Nucleus accumbens (tissue), 56 donors: ENCODE results near the gene MANF.
A peak's percentile ranks its signal among the peaks of the same experiment; 100 is the strongest.
"Not testable (repeated sequence)": the region's sequence is repeated elsewhere in the genome, so short reads cannot be mapped to it uniquely, and the experiment has no call there.

ENCODE experiments used
- DNase-seq, 56 donors: peaks; one replicate each; lab custom pipeline; 2025; lab: John Stamatoyannopoulos, UW

MANF gene

GRCh38 chr3:51384726-51385473, at the start of gene MANF:
Gene MANF, plus strand, starts transcription at chr3:51385291. Its CDS starts 52 bp downstream, at chr3:51385343.
- DNase-seq = peak; percentile 70 to 99 (median 97)

GRCh38 chr3:51336261-51336660, 48.8 kb upstream of the MANF start:
- DNase-seq = no peak

DNA sequence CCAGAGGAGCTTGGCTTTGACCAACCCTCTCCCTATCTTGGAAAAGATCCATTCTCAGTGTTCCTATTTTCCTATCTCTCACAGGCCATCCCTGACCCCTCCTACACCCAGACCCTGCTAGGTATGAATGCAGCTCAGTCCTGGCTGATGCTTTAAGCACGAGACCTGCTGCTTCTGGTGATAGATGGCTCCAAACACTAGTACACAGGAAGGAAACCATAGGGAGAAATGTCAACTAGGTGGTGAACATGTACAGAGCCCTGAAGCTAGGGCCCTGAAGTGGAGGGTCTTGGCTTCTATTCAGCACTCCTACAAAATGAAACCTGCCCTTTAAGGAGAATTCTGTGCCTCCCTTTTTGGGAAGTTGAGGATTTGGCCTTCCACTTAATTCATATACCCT, 47.4 kb upstream of the MANF start:
- no peak for DNase-seq

GRCh38 chr3:51338632-51339031, 46.5 kb upstream of the MANF start:
- no peak for DNase-seq

DNA sequence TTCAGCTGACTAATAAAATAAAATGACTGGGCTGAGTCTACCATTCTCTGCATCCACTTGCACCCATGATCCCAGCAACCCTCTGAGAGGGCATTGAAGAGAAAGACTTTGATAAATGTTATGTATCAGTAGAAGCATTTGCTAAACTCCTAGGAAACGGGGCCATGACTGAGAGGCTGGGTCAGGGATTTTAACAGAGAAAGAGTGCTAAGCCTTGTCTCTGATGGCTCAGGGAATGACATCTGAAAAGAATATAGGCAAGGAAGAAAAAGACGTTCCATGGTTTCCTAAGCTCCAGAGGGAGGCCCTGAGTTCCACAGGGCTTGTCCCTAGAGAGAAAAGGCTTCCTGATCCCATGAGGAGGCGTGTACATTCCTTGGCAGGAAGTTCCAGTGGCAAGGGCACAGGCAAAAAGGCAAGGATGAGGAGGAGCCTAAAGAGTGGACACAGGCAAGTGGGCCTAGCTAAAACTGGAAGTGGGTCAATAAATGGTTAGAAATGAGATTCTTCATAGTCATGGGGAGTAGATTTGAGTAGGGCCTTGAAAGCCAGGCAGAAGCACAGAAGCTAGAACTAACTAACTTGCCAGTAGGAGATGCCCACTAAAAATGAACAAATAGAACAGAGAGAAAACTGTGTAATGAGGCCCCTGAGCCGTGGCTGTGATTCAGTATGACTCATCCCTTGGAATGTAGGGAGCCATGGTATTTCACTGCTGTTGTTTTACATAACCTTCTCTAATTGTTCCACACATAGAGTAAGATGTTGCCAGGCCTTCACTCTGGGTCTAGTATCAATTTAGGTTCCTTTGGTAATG, 44.9 kb upstream of the MANF start:
- DNase-seq = peak in 7 of 56 donors; percentile 5 to 52 (median 25)

DNA sequence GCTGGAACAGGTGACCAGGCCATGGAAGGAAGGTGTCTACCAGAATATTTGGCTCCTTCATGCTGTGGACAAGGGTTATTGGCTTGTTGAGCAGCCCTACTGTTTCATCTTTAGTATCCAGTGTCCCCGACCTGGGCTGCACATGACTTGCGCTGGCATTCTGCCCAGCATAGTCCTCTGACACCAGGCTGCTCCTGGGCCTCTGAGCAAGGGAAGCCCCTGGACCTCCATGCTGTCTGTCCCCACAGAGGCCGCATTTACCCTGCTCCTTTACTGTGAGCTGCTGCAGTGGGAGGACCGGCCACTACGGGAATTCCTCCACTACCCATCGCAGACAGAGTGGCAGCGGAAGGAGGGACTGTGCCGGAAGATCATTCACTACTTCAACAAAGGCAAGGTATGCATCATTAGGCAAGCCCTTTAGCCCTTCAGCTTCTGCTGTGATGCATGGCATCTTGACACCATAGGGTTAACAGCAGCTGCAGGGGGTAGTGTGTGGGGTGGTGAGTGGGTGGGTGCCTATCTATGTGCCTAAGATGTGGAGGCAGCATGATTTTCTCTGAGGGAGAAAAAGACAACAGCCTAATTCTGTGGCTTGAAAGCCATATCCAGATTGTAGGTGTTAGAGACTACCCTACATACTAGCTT, 44.0 kb upstream of the MANF start:
- peak in 2 of 56 donors; percentile 8 to 11 for DNase-seq

GRCh38 chr3:51343918-51344687, 41.0 kb upstream of the MANF start:
- no peak for DNase-seq

DNA sequence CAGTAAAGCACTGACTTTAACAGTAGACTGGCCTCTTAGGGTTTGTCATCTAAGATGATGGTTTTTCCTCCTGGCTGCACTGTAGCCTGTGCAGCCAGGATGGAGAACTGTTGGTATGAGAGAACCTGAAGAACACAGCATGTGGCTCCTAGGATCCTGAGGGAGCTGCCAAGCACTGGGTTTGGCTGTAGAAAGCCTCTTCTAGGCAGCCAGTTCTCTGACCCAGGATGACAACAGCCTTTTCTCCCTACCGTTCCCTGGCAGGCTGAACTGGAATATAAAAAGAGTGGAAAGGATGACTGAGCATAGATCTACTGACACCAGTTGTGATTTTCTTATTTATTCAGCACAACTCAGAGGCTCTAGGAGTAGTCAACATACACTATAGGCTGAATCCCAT, 34.3 kb upstream of the MANF start:
- peak in 7 of 56 donors; percentile 4 to 31 (median 15) for DNase-seq

DNA sequence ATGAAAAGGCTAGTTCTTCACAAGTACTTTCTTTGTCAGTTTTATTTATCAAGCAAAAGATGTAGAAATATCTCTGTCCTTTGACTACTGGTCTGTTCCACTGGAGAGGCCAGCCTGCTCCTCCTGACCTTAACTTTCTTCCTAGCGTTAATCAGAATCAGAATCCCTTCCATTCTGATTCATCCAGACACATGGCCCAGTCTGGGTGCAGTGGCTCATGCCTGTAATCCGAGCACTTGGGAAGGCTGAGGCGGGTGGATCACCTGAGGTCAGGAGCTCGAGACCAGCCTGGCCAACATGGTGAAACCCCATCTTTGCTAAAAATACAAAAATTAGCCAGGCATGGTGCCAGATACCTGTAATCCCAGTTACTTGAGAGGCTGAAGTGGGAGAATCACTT, 32.0 kb upstream of the MANF start:
- DNase-seq = no peak

GRCh38 chr3:51353691-51354090, 31.4 kb upstream of the MANF start:
- DNase-seq = no peak

GRCh38 chr3:51354172-51354571, 30.9 kb upstream of the MANF start:
- no peak for DNase-seq

DNA sequence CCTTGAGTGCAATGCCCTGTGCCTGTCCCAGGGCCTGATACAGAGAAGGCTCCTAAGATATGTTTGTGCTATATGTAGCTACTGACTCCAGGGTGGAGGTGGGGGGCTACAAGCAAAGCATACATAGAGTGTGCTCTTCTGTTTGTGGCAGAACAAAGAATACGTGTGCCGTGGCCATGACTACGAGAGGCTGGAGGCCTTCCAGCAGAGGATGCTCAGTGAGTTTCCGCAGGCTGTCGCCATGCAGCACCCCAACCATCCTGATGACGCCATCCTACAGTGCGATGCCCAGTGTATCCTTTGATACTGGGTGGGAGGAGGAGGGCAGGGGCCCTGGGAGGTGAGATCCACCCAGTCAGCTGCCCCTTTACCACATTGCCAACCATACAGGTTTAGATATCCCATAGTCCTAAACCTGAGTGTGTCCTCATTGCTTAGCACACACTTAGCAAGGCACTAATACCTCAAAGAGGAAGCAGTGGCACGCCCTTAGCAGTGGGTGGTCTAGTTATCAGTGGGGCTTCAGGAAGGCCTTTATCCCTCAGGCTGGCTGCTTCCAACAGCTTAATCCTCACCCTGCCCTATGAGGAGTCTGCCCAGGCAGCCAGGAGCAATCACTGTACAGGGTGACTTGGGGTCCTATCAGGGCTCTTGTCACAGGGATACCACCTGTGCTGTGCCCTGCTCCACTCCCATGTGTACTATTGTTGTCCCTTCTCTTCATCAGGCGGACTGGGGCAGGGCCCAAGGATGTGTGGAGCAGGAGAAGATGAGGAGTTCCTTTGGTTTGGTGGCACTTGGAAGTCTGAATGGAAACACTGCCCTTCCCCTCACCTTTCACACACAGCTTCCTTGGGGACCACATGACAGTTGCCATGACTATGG, 30.1 kb upstream of the MANF start:
- no peak for DNase-seq

- DNase-seq = no peak
Observed at GRCh38 chr3:51355891-51356578, 29.1 kb upstream of the MANF start.

DNA sequence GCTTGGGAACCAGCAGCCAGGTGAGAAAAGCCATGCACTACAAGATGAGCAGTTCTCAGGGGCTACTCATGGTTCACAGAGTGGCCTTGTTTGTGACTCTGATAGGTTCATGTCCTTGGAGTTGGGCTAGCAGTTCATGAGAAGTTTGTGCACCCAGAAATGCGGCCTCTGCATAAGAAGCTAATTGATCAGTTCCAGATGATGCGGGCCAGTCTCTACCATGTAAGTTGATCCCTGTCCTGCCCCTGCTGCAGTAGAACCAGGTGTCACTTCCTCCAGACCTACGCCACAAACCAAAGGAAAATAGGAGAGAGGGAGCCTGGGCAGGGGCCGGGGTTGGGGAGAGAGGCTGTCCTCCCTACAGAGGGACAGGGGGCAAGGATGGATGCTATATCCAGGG, 27.2 kb upstream of the MANF start:
- no peak for DNase-seq

DNA sequence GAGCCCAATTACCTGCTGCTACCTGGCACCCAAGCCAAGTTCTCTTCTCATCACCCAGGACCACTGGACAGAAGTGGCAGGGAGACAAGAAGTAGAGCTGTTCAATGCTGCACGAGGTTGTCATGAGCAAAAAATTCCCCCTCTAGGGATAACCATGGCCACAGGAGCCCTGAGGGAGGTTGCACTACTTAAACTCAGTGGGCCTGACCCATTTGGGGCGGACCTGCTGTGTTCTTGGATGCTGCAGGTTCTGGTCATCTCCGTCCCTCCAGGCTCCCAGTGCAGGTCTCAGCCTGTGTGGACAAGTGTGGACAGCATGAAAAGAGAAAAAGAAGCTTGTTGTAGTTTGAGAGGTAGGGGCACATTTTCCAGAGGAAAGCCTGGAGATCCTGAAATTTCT, 26.1 kb upstream of the MANF start:
- no peak for DNase-seq

- no peak for DNase-seq
Observed at GRCh38 chr3:51360806-51361205, 24.3 kb upstream of the MANF start.

- DNase-seq = no peak
Observed at GRCh38 chr3:51361746-51362145, 23.3 kb upstream of the MANF start.

DNA sequence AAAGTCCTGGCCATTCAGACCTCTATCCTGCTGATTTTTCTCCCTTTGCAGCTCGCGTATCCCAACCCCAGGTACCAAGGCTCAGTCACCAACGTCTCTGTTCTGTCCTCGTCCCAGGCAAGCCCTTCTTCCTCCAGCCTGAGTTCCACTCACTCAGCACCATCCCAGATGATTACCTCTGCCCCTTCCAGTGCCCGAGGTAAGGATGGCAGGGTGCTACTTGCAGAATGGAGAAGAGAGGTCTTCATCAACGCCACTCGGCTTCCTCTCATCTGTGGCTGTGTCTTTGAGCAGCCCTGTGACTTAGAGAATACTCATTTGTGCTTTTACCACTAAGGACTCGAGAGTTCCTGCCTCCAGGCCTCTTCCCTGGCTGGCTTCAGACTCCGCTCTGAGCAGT, 22.6 kb upstream of the MANF start:
- no peak for DNase-seq

DNA sequence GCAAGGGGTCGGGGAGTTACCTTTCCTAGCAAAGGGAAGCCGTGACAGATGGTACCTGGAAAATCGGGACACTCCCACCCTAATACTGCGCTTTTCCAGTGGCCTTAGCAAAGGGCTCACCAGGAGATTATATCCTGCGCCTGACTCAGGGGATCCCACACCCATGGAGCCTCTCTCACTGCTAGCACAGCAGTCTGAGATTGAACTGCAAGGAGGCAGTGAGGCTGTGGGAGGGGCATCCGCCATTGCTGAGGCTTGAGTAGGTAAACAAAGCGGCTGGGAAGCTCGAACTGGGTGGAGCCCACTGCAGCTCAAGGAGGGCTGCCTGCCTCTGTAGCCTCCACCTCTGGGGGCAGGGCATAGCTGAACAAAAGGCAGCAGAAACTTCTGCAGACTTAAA, 16.8 kb upstream of the MANF start:
- DNase-seq = not testable (repeated sequence)
